ENCODE data around the gene KDELR1.
"Not testable (repeated sequence)": the region's sequence is repeated elsewhere in the genome, so short reads cannot be mapped to it uniquely, and the experiment has no call there.

Gene KDELR1

GRCh38 chr19:48393559-48394330, 2.4 kb upstream of the KDELR1 start, which contains the start of gene GRIN2D:
TSS of gene GRIN2D (plus strand) at chr19:48393668. CDS start at chr19:48398393, 4,725 bp downstream.
- H3K9me3 Mint-ChIP-seq = no peaks in the 10 kb centered on the region
- H3K4me1 Mint-ChIP-seq (ENCODE audit: low read depth) = peaks cover 22% of the 10 kb centered on the region
- H3K36me3 Mint-ChIP-seq (ENCODE audit: low read depth) = peaks cover 11% of the 10 kb centered on the region
- peak within 1 kb of the TSS; percentile 48 for H3K4me3 Mint-ChIP-seq
- peaks cover 57% of the 10 kb centered on the region for H3K27me3 Mint-ChIP-seq (ENCODE audit: low read depth)
- no peak within 1 kb of the TSS for H3K27ac Mint-ChIP-seq

GRCh38 chr19:48392860-48393558, 1.7 kb upstream of the KDELR1 start:
- Mint-ChIP-seq H3K9me3 (no peaks in the 10 kb centered on the region), H3K36me3 (ENCODE audit: low read depth) (peaks cover 15% of the 10 kb centered on the region), H3K27me3 (ENCODE audit: low read depth) (peaks cover 55% of the 10 kb centered on the region), H3K4me3 (peak overlapping the region; percentile 48), H3K27ac (no peak overlapping the region), H3K4me1 (ENCODE audit: low read depth) (peaks cover 23% of the 10 kb centered on the region)

- not testable (repeated sequence) for H3K27ac Mint-ChIP-seq, H3K9me3 Mint-ChIP-seq
- peaks cover 45% of the 10 kb centered on the region for H3K27me3 Mint-ChIP-seq (ENCODE audit: low read depth)
- H3K36me3 Mint-ChIP-seq (ENCODE audit: low read depth) = peaks cover 12% of the 10 kb centered on the region
- peaks cover 14% of the 10 kb centered on the region for H3K4me1 Mint-ChIP-seq (ENCODE audit: low read depth)
- peak overlapping the region; percentile 97 for H3K4me3 Mint-ChIP-seq
Measured at GRCh38 chr19:48392006-48392344, 624 bp upstream of the KDELR1 start.

- peak overlapping the region; percentile 94 for H3K27ac Mint-ChIP-seq
- no peaks in the 10 kb centered on the region for H3K9me3 Mint-ChIP-seq
- peaks cover 16% of the 10 kb centered on the region for H3K36me3 Mint-ChIP-seq (ENCODE audit: low read depth)
- peak overlapping the region; percentile 97 for H3K4me3 Mint-ChIP-seq
- H3K27me3 Mint-ChIP-seq (ENCODE audit: low read depth) = peaks cover 29% of the 10 kb centered on the region
- peaks cover 14% of the 10 kb centered on the region for H3K4me1 Mint-ChIP-seq (ENCODE audit: low read depth)
Measured at GRCh38 chr19:48390188-48391099, 907 bp downstream of the KDELR1 start.

DNA sequence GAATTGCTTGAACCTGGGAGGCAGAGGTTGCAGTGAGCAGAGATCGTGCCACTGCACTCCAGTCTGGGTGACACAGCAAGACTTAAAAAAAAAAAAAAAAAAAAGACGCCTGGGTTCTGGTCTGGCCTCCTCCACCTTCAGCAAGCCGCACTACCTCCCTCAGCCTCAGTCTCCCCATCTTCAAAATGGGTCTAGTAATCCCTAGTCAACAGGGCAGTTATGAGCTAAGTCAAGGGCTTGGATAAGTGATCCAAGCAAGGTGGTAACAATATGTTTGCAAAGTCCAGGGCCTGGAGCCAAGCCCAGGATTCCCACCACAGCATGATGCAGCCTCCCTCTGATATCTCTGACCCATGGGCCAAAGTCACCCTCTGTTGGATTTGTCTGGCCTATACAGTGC, 4.4 kb downstream of the KDELR1 start:
- Mint-ChIP-seq H3K4me3 (no peak overlapping the region), H3K27ac (no peak overlapping the region), H3K27me3 (ENCODE audit: low read depth) (peaks cover 4% of the 10 kb centered on the region), H3K36me3 (ENCODE audit: low read depth) (peaks cover 28% of the 10 kb centered on the region), H3K4me1 (ENCODE audit: low read depth) (peaks cover 8% of the 10 kb centered on the region), H3K9me3 (no peaks in the 10 kb centered on the region)

- peaks cover 32% of the 10 kb centered on the region for H3K36me3 Mint-ChIP-seq (ENCODE audit: low read depth)
Measured at GRCh38 chr19:48385461-48386087, 5.8 kb downstream of the KDELR1 start.

DNA sequence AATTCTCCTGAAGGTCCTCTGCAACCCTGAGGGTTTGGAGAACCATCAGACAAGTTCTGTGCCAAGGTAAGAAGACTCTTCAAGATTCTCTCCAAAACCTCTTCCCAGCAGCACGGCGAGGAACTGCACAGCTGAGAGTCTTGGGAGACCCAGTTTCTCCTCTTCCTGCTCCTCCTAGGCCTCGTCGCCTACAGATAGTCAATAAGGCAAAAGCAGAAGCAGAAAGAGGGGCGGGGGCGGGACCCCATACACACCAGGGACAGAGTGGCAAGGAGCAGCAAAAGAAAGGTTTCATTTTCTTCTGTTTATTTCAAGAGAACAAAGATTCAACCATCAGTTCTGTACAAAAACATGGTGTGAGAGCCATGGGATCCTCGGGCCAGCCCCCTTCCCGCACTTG, 9.1 kb downstream of the KDELR1 start:
- H3K4me1 Mint-ChIP-seq (ENCODE audit: low read depth) = no peaks in the 10 kb centered on the region
- no peak overlapping the region for H3K27ac Mint-ChIP-seq
- H3K36me3 Mint-ChIP-seq (ENCODE audit: low read depth) = peaks cover 23% of the 10 kb centered on the region
- H3K27me3 Mint-ChIP-seq (ENCODE audit: low read depth) = no peaks in the 10 kb centered on the region
- H3K4me3 Mint-ChIP-seq = no peak overlapping the region
- H3K9me3 Mint-ChIP-seq = no peaks in the 10 kb centered on the region

More at GRCh38 chr19:48385461-48386087, 5.8 kb downstream of the KDELR1 start:
- Mint-ChIP-seq H3K4me1 (ENCODE audit: low read depth) (peaks cover 5% of the 10 kb centered on the region), H3K27me3 (ENCODE audit: low read depth) (no peaks in the 10 kb centered on the region), H3K9me3 (no peaks in the 10 kb centered on the region), H3K4me3 (no peak overlapping the region), H3K27ac (no peak overlapping the region)

GRCh38 chr19:48381178-48381950, 10.0 kb downstream of the KDELR1 start:
- H3K27ac Mint-ChIP-seq = no peak overlapping the region
- no peak overlapping the region for H3K4me3 Mint-ChIP-seq
- H3K36me3 Mint-ChIP-seq (ENCODE audit: low read depth) = peaks cover 21% of the 10 kb centered on the region
- no peaks in the 10 kb centered on the region for H3K9me3 Mint-ChIP-seq
- no peaks in the 10 kb centered on the region for H3K27me3 Mint-ChIP-seq (ENCODE audit: low read depth)
- no peaks in the 10 kb centered on the region for H3K4me1 Mint-ChIP-seq (ENCODE audit: low read depth)

- peaks cover 11% of the 10 kb centered on the region for H3K36me3 Mint-ChIP-seq (ENCODE audit: low read depth)
- no peaks in the 10 kb centered on the region for H3K9me3 Mint-ChIP-seq
- H3K4me3 Mint-ChIP-seq = no peak overlapping the region
- no peak overlapping the region for H3K27ac Mint-ChIP-seq
- H3K4me1 Mint-ChIP-seq (ENCODE audit: low read depth) = no peaks in the 10 kb centered on the region
- no peaks in the 10 kb centered on the region for H3K27me3 Mint-ChIP-seq (ENCODE audit: low read depth)
Measured at GRCh38 chr19:48379058-48379457, 12.3 kb downstream of the KDELR1 start.

GRCh38 chr19:48378194-48378570, 13.2 kb downstream of the KDELR1 start:
- H3K4me3 Mint-ChIP-seq = no peak overlapping the region
- H3K36me3 Mint-ChIP-seq (ENCODE audit: low read depth) = peaks cover 8% of the 10 kb centered on the region
- no peak overlapping the region for H3K27ac Mint-ChIP-seq
- H3K4me1 Mint-ChIP-seq (ENCODE audit: low read depth) = no peaks in the 10 kb centered on the region
- H3K9me3 Mint-ChIP-seq = no peaks in the 10 kb centered on the region
- H3K27me3 Mint-ChIP-seq (ENCODE audit: low read depth) = no peaks in the 10 kb centered on the region

- H3K27ac Mint-ChIP-seq = no peak overlapping the region
- H3K4me1 Mint-ChIP-seq (ENCODE audit: low read depth) = no peaks in the 10 kb centered on the region
- no peaks in the 10 kb centered on the region for H3K36me3 Mint-ChIP-seq (ENCODE audit: low read depth)
- no peaks in the 10 kb centered on the region for H3K9me3 Mint-ChIP-seq
- H3K27me3 Mint-ChIP-seq (ENCODE audit: low read depth) = no peaks in the 10 kb centered on the region
- H3K4me3 Mint-ChIP-seq = no peak overlapping the region
Measured at GRCh38 chr19:48373567-48373966, 17.8 kb downstream of the KDELR1 start.

GRCh38 chr19:48372904-48373303, 18.4 kb downstream of the KDELR1 start:
- Mint-ChIP-seq H3K27me3 (ENCODE audit: low read depth) (no peaks in the 10 kb centered on the region), H3K27ac (no peak overlapping the region), H3K36me3 (ENCODE audit: low read depth) (no peaks in the 10 kb centered on the region), H3K4me1 (ENCODE audit: low read depth) (no peaks in the 10 kb centered on the region), H3K9me3 (no peaks in the 10 kb centered on the region), H3K4me3 (no peak overlapping the region)

GRCh38 chr19:48371771-48372170, 19.6 kb downstream of the KDELR1 start:
- H3K27me3 Mint-ChIP-seq (ENCODE audit: low read depth); H3K4me1 Mint-ChIP-seq (ENCODE audit: low read depth); H3K27ac Mint-ChIP-seq; H3K4me3 Mint-ChIP-seq; H3K9me3 Mint-ChIP-seq; H3K36me3 Mint-ChIP-seq (ENCODE audit: low read depth): not testable (repeated sequence)
